ENCODE data around the gene DRAP1.

DRAP1 gene

GRCh38 chr11:65906602-65907001 is 12.6 kb upstream of the DRAP1 start:
- DNase-seq, result no peak

GRCh38 chr11:65907878-65908277 is 11.3 kb upstream of the DRAP1 start:
- no peak for DNase-seq

- DNase-seq, result no peak
These were observed 7.3 kb upstream of the DRAP1 start for GRCh38 chr11:65911682-65912568.

GRCh38 chr11:65912845-65913244 is 6.4 kb upstream of the DRAP1 start:
- DNase-seq, result no peak

GRCh38 chr11:65915101-65915820 is 4.0 kb upstream of the DRAP1 start:
- DNase-seq, result no peak

- no peak for DNase-seq
These were observed 3.4 kb upstream of the DRAP1 start for GRCh38 chr11:65915821-65916251.

GRCh38 chr11:65916391-65916790 is 2.8 kb upstream of the DRAP1 start:
- no peak for DNase-seq

- no peak for DNase-seq
These were observed 2.2 kb upstream of the DRAP1 start for GRCh38 chr11:65917077-65917433.

- DNase-seq, result no peak
These were observed 1.6 kb upstream of the DRAP1 start for GRCh38 chr11:65917434-65918210.

- no peak for DNase-seq
These were observed 750 bp upstream of the DRAP1 start, which contains the start of gene C11orf68 for GRCh38 chr11:65918211-65919140. Gene C11orf68 (minus strand): TSS chr11:65919062. CDS start chr11:65919031, 31 bp downstream.

- DNase-seq, result no peak
These were observed 546 bp downstream of the DRAP1 start for GRCh38 chr11:65919573-65920371.

GRCh38 chr11:65920372-65920802 is 1.2 kb downstream of the DRAP1 start:
- no peak for DNase-seq

GRCh38 chr11:65921033-65921555 is 1.9 kb downstream of the DRAP1 start:
- DNase-seq, result no peak

- no peak for DNase-seq
These were observed 2.6 kb downstream of the DRAP1 start for GRCh38 chr11:65921876-65922275.

- no peak for DNase-seq
These were observed 3.3 kb downstream of the DRAP1 start for GRCh38 chr11:65922565-65922964.

GRCh38 chr11:65925397-65925796 is 6.2 kb downstream of the DRAP1 start:
- no peak for DNase-seq

GRCh38 chr11:65927904-65928397 is 8.7 kb downstream of the DRAP1 start:
- no peak for DNase-seq

- no peak for DNase-seq
These were observed 9.4 kb downstream of the DRAP1 start for GRCh38 chr11:65928667-65929066.

- DNase-seq, result no peak
These were observed 12.7 kb downstream of the DRAP1 start for GRCh38 chr11:65931773-65932557.

- DNase-seq, result no peak
These were observed 13.3 kb downstream of the DRAP1 start for GRCh38 chr11:65932558-65932919.
